Right lobe of liver (tissue), 4 donors: Measurements from ENCODE around the gene BLOC1S2.

ENCODE experiments used
- POLR2A ChIP-seq: fragments of 450-650 bp; IDR thresholded peaks from one replicate; pipeline ENCODE4 v1.6.1; 2017; ENCODE audit warnings: antibody characterized with exemption, mild to moderate bottlenecking
- TF ChIP-seq, protein P1 (sequence below), 4 donors: fragments of 200-600 bp in 3 of 4; fragments of 450-650 bp in 1 of 4; IDR thresholded peaks; one replicate each; pipeline versions ENCODE4 v1.5.1 to v1.8.0; 2016 to 2022; ENCODE audit warnings: antibody characterized with exemption in 4 of 4, mild to moderate bottlenecking in 2 of 4
- donor health status: DM: no; HTN: no; CAD: no.
- donor health status: DM: no; HTN: no; CAD: no.
- donor health status: DM: no; HTN: yes; CAD: no.

DNA sequence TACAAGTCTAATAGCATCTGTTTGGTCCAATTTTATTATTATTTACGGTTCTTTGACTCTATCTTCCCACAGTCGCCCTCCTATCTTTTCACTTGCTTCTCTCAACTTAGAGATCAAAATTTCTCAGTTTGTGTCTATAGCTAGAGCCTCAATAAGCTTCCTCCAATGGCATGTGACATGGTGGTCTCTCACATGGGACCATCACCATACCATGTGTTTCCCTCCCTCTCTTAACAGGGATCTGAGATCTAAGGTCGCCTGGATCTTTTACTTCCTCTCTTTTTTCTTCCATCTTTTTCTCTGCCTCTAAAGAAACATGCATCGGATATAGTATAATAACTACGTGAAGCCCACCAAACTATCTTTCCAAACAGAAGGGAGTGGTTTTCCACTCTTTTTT, 41.7 kb upstream of the BLOC1S2 start:
- TF ChIP-seq, protein P1, sequence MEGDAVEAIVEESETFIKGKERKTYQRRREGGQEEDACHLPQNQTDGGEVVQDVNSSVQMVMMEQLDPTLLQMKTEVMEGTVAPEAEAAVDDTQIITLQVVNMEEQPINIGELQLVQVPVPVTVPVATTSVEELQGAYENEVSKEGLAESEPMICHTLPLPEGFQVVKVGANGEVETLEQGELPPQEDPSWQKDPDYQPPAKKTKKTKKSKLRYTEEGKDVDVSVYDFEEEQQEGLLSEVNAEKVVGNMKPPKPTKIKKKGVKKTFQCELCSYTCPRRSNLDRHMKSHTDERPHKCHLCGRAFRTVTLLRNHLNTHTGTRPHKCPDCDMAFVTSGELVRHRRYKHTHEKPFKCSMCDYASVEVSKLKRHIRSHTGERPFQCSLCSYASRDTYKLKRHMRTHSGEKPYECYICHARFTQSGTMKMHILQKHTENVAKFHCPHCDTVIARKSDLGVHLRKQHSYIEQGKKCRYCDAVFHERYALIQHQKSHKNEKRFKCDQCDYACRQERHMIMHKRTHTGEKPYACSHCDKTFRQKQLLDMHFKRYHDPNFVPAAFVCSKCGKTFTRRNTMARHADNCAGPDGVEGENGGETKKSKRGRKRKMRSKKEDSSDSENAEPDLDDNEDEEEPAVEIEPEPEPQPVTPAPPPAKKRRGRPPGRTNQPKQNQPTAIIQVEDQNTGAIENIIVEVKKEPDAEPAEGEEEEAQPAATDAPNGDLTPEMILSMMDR (IDR thresholded peaks at IDR 0.05) = no peak
- no peak for TF ChIP-seq POLR2A
